Memory B cell (primary cell): ENCODE results near the gene CFAP299.
"Not testable (repeated sequence)": the region's sequence is repeated elsewhere in the genome, so short reads cannot be mapped to it uniquely, and the experiment has no call there.

ENCODE experiments used
- ATAC-seq: fragments of 150-1000 bp; cut with Tn5 transposase; 2 replicates; pipeline ENCODE4 v1.10.0; 2021; ENCODE audit warnings: low read depth, mild to moderate bottlenecking, moderate library complexity
- DNase-seq, 2 donors: peaks; one replicate each; pipeline ENCODE4 v3.0.0; 2022; ENCODE audit warnings: low spot score in 2 of 2
- H3K27ac Mint-ChIP-seq: one replicate; pipeline ENCODE4 v1.8.0; 2022; ENCODE audit warnings: mild to moderate bottlenecking, moderate library complexity, mixed read lengths
- H3K27me3 Mint-ChIP-seq: one replicate; pipeline ENCODE4 v1.8.0; 2022; ENCODE audit warnings: mixed read lengths
- H3K36me3 Mint-ChIP-seq: one replicate; pipeline ENCODE4 v1.8.0; 2022; ENCODE audit warnings: mild to moderate bottlenecking, mixed read lengths
- H3K4me1 Mint-ChIP-seq: one replicate; pipeline ENCODE4 v1.8.0; 2022; ENCODE audit warnings: mixed read lengths
- H3K4me3 Mint-ChIP-seq: one replicate; pipeline ENCODE4 v1.8.0; 2022; ENCODE audit warnings: mild to moderate bottlenecking, moderate library complexity, mixed read lengths
- H3K9me3 Mint-ChIP-seq: one replicate; pipeline ENCODE4 v1.8.0; 2022; ENCODE audit warnings: mixed read lengths

Gene CFAP299

DNA sequence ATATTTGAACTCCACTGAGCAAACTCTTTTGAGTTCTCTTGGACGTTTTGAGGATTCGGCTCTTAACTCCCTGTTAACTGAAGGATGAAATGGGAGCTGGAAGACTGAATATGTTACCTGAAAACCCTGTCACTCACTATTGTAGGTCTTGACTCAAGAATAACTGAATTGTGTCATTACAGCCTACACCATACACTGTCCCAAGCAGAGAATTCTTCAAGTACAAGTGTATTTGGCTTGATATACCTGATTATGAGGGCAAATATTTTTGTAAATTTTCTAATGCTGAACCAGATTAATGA, 276.1 kb downstream of the CFAP299 start:
- Mint-ChIP-seq H3K36me3 (no peaks in the 10 kb centered on the region), H3K27me3 (peaks cover 1% of the 10 kb centered on the region), H3K27ac (peak overlapping the region; percentile 52), H3K9me3 (peaks cover 5% of the 10 kb centered on the region), H3K4me1 (peaks cover 25% of the 10 kb centered on the region), H3K4me3 (peak overlapping the region; percentile 64)
- no peak for DNase-seq
- ATAC-seq: no peak

DNA sequence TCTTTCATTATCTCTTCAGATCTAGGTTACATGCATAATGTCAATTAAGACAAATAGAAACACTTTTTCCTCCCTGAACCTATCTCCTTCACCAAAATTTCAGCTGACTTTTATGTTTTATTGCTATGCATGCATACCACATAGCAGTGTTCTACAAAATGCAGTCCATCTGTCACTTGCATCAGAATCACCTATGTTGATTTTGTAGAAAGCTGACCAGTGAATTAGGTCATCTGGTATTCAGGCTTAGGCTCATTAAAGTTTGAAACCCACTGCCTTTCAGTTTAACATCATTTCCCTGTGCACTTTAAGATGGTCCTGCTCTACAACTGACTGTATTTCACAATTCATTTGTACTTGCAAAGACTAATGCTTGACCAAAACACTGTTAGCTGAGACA, 277.9 kb downstream of the CFAP299 start:
- Mint-ChIP-seq H3K9me3 (peaks cover 1% of the 10 kb centered on the region), H3K4me3 (no peak overlapping the region), H3K36me3 (no peaks in the 10 kb centered on the region), H3K27ac (no peak overlapping the region), H3K4me1 (peaks cover 25% of the 10 kb centered on the region), H3K27me3 (peaks cover 1% of the 10 kb centered on the region)
- ATAC-seq (no peak), DNase-seq (no peak)

DNA sequence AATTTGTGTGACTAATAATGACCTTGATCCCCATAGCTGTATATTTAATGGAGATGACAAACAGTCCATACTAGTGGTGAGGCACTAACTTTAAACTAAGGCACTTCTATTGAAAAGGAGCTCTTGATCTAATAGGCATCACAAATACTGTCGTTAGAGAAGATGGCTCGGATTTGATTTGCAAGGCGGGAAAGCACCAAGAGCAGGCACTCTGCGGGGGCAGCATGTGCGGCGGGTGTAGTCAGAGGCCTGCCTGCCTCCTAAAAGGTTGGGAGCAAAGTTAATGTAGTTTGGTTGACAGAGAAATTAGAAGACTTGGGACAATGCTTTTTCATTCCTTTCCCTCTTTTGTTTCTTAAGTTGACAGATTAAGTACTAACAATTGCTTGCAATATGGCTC, 278.8 kb downstream of the CFAP299 start:
- H3K4me1 Mint-ChIP-seq: peaks cover 23% of the 10 kb centered on the region
- H3K27me3 Mint-ChIP-seq: no peaks in the 10 kb centered on the region
- no peak overlapping the region for H3K27ac Mint-ChIP-seq
- no peaks in the 10 kb centered on the region for H3K36me3 Mint-ChIP-seq
- no peak for ATAC-seq
- no peak overlapping the region for H3K4me3 Mint-ChIP-seq
- no peaks in the 10 kb centered on the region for H3K9me3 Mint-ChIP-seq
- no peak for DNase-seq

DNA sequence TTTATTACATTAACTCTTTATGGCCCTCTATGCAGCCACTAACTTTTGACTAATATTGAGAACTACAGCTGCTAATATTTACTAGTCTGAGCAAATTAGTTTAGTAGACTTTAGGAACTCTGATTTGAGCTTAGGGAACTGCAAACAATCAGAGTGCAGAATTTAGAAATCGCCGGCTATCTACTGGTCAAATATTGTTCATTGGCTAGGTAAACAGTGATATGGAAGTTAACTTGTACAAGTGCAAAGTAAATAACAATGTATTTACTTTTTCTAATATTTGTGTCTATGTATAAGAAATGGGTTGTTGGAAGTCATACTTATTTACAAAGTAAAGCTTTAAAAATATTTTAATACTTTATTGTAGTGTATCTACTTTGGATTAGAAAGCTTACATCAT, 279.6 kb downstream of the CFAP299 start:
- no peaks in the 10 kb centered on the region for H3K27me3 Mint-ChIP-seq
- peaks cover 22% of the 10 kb centered on the region for H3K4me1 Mint-ChIP-seq
- ATAC-seq: no peak
- H3K36me3 Mint-ChIP-seq: no peaks in the 10 kb centered on the region
- no peak for DNase-seq
- H3K27ac Mint-ChIP-seq: no peak overlapping the region
- no peak overlapping the region for H3K4me3 Mint-ChIP-seq
- no peaks in the 10 kb centered on the region for H3K9me3 Mint-ChIP-seq

DNA sequence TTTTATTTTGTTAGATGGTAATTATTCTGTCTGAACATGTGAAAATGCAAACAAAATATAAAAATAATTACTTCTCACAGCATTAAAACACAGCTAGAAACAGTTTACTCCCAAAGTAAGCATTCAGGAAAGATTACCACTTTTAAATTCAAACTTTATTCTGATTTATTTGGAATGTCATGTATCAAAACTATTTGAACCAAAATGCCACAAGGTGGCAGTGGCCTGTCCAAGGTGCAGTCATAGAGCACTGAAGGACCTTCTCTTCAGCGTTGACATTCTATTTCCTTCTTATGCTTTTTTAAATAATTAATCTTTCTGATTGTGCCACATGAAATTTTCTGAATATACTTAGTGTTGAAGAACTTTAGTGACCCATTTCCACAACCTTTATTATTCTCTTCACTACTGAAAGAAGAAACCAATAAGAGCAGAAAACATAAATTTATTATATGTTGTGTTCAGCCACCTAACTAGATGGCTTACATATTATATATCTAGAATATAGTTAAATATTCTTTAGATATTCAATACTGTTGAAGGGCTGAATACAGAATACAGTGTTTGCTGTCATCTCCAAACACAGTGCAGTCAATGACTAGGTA, 283.6 kb downstream of the CFAP299 start:
- ATAC-seq: no peak
- Mint-ChIP-seq H3K27me3 (peaks cover 3% of the 10 kb centered on the region), H3K36me3 (peaks cover 4% of the 10 kb centered on the region), H3K4me1 (no peaks in the 10 kb centered on the region), H3K4me3 (no peak overlapping the region), H3K27ac (no peak overlapping the region), H3K9me3 (peaks cover 10% of the 10 kb centered on the region)
- no peak for DNase-seq

DNA sequence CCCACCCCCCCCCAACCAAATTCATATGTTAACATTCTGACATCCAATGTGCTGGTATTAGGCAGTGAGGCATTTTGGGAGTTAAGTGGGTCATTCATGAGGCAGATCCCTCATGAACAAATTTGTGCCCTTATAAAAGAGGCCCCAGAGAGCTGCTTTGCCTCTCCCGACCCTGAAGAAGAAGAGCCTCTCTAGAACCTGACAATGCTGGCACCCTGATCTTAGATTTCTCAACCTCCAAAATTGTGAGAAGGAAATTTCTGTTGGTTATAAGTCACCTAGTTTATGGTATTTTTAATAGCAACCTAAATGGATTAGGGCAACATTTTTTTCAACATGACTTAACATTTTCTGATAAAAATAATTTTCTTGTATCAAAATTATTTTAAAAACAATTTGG, 296.3 kb downstream of the CFAP299 start:
- peaks cover 2% of the 10 kb centered on the region for H3K36me3 Mint-ChIP-seq
- H3K4me3 Mint-ChIP-seq: no peak overlapping the region
- no peaks in the 10 kb centered on the region for H3K4me1 Mint-ChIP-seq
- ATAC-seq: no peak
- peaks cover 5% of the 10 kb centered on the region for H3K9me3 Mint-ChIP-seq
- H3K27ac Mint-ChIP-seq: no peak overlapping the region
- H3K27me3 Mint-ChIP-seq: no peaks in the 10 kb centered on the region
- no peak for DNase-seq

DNA sequence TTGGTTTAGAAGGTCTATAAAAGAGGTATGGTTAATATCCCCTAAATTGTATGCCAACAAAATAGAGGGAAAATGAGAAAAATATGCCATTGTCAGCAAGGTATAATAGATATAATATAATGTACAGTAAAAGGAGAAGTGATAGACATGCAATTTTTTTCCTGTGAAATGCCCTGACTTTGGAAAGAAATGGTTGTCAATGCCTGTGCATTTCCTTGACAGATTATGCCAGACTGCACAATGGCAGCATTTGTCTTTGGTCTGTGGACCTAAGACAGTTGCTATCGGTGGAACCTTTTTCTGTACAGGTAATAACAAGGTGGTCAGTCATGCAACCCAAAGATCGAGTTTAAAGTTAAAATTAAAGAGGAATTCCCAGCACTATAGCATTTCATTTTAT, 301.7 kb downstream of the CFAP299 start:
- H3K4me3 Mint-ChIP-seq: no peak overlapping the region
- no peaks in the 10 kb centered on the region for H3K27me3 Mint-ChIP-seq
- no peak overlapping the region for H3K27ac Mint-ChIP-seq
- no peaks in the 10 kb centered on the region for H3K36me3 Mint-ChIP-seq
- ATAC-seq: no peak
- DNase-seq: no peak
- no peaks in the 10 kb centered on the region for H3K4me1 Mint-ChIP-seq
- H3K9me3 Mint-ChIP-seq: no peaks in the 10 kb centered on the region

DNA sequence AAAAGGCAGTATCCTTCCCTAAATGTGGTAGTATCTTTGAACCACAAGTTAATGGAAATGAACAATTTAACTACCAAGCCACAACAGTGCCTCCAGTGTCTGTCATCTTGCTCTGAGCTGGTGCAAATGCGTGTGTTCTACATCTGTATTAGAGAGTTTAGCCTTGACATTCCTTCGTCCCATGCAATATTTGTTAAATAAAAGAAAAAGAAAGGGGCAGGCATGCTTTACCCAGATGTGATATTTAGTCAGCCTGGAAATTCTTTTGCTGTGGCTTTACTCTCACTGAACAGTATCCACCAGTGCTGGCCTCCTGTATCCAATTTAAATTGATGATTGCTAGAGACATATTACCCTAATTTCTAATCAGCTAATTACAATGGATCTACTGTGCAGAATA, 310.5 kb downstream of the CFAP299 start:
- DNase-seq (no peak), ATAC-seq (no peak)
- Mint-ChIP-seq H3K27ac (no peak overlapping the region), H3K4me1 (no peaks in the 10 kb centered on the region), H3K9me3 (no peaks in the 10 kb centered on the region), H3K36me3 (no peaks in the 10 kb centered on the region), H3K27me3 (no peaks in the 10 kb centered on the region), H3K4me3 (no peak overlapping the region)

DNA sequence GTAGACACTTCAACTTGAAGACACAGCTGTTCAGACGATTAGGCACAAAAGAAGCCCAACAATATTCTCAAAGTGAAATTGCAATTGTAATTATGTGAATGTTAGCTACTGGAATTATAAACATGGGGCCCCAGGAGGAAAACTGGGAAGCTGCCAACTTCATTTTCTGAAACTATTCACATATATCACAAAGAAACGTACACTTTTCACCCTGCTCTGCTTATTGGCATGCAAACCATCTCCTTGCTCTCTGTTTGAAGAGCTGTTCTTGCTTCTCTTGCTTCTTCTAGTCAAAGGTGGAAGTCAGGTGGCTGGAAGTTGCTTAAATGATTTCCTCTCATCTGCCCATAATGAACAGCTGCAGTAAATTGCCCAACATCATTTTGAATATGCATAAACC, 320.1 kb downstream of the CFAP299 start:
- Mint-ChIP-seq H3K27me3 (no peaks in the 10 kb centered on the region), H3K36me3 (no peaks in the 10 kb centered on the region), H3K27ac (no peak overlapping the region), H3K4me3 (no peak overlapping the region), H3K4me1 (peaks cover 2% of the 10 kb centered on the region), H3K9me3 (no peaks in the 10 kb centered on the region)
- ATAC-seq: no peak
- no peak for DNase-seq

DNA sequence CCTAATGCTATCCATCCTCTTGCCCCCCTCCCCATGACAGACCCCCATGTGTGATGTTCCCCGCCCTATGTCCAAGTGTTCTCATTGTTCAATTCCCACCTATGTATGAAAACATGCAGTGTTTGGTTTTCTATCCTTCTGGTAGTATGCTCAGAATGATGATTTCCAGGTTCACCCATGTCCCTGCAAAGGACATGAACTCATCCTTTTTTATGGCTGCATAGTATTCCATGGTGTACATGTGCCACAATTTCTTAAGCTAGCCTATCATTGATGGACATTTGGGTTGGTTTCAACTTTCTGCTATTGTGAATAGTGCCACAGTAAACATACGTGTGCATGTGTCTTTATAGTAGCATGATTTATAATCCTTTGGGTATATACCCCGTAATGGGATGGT, 334.6 kb downstream of the CFAP299 start:
- not testable (repeated sequence) for H3K4me1 Mint-ChIP-seq, H3K27ac Mint-ChIP-seq, ATAC-seq, H3K27me3 Mint-ChIP-seq, H3K9me3 Mint-ChIP-seq, DNase-seq, H3K4me3 Mint-ChIP-seq, H3K36me3 Mint-ChIP-seq

DNA sequence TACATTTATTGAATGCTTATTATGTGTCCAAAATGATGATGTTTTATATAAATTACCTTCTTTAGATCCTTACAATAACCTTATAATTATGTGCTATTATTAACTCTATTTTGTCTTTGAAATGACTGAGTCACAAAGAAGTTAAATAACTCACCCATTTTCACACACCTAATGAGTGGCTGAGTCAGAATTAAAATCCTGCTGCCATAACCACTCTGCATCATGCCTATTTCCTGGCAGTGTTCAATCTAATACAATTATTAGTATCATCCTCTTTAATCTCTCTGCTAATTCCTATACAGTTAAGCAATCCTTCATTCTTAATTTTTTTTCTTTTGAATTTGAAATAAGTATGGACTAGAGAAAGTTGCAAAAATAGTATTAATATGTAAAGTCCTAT, 342.9 kb downstream of the CFAP299 start:
- H3K36me3 Mint-ChIP-seq: no peaks in the 10 kb centered on the region
- no peak overlapping the region for H3K27ac Mint-ChIP-seq
- ATAC-seq (no peak), DNase-seq (no peak)
- H3K4me1 Mint-ChIP-seq: no peaks in the 10 kb centered on the region
- no peak overlapping the region for H3K4me3 Mint-ChIP-seq
- H3K9me3 Mint-ChIP-seq: no peaks in the 10 kb centered on the region
- H3K27me3 Mint-ChIP-seq: peaks cover 15% of the 10 kb centered on the region

DNA sequence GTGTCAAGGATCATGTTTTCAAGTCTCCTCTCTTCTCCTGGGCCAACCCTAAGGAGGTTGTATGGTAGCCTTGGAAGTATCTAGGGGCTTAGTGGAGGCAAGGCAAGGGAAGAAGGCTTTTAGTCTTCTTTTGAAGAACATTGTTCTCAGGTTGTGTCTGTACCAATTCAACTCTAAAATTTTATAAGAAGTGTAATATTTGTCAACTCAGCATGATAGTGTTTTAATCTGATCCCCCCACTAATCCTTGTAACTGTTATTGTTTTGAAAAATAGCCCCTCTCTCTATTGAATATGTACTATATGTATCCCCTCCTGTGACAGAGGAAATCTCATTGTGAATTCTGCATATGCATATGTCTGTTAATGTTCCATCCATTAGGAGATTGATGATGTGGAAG, 345.4 kb downstream of the CFAP299 start:
- Mint-ChIP-seq H3K27me3 (peaks cover 10% of the 10 kb centered on the region), H3K4me3 (no peak overlapping the region), H3K9me3 (no peaks in the 10 kb centered on the region), H3K27ac (no peak overlapping the region), H3K4me1 (peaks cover 4% of the 10 kb centered on the region), H3K36me3 (no peaks in the 10 kb centered on the region)
- no peak for ATAC-seq
- DNase-seq: no peak

DNA sequence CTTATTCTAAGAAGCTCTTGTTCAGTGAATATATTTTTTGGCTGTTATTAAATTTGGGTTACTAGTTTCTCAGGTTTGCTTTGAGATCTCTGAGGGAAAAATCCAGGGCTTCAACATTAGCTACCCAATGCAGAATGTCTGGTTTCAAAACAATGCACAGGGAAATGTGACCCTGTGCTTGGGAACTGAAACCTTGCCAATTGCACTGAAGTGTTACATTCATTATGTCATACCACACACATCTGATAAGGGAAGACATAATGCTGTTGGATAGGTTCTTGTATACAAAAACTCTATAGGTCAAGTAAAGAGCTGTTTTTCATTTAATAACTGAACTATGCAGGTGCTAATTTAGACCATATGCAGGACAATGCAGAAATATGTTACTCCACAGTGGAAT, 349.7 kb downstream of the CFAP299 start:
- Mint-ChIP-seq H3K27ac (no peak overlapping the region), H3K36me3 (no peaks in the 10 kb centered on the region), H3K4me3 (no peak overlapping the region), H3K4me1 (peaks cover 4% of the 10 kb centered on the region), H3K27me3 (peaks cover 12% of the 10 kb centered on the region), H3K9me3 (no peaks in the 10 kb centered on the region)
- peak; percentile 47 for ATAC-seq
- DNase-seq: no peak

DNA sequence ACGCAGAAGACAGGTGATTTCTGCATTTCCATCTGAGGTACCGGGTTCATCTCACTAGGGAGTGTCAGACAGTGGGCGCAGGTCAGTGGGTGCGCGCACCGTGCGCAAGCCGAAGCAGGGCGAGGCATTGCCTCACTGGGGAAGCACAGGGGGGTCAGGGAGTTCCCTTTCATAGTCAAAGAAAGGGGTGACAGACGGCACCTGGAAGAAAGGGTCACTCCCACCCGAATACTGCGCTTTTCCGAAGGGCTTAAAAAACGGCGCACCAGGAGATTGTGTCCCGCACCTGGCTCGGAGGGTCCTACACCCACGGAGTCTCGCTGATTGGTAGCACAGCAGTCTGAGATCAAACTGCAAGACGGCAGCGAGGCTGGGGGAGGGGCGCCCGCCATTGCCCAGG, 352.2 kb downstream of the CFAP299 start:
- not testable (repeated sequence) for H3K27ac Mint-ChIP-seq, H3K4me1 Mint-ChIP-seq, H3K36me3 Mint-ChIP-seq, H3K27me3 Mint-ChIP-seq, ATAC-seq, H3K4me3 Mint-ChIP-seq, H3K9me3 Mint-ChIP-seq, DNase-seq

DNA sequence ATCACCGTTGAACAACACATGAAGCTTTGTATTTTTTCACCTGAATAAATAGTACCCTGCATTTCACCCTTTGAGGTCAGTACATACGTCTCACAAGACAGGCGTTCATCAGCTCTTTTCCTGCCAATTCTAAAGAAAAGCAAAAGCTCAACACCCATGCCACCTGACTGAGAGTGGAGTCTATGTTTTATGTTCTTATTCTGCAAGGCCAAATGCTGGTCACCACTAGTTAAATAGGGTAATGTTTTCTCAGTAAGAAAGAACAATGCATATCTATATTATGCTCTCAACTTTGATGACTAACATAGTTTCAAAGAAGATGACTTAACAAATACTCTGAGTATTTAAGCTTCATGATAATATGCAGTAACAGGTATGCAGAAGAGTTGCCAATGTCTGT, 358.6 kb downstream of the CFAP299 start:
- DNase-seq (no peak), ATAC-seq (no peak)
- Mint-ChIP-seq H3K4me3 (no peak overlapping the region), H3K4me1 (no peaks in the 10 kb centered on the region), H3K36me3 (no peaks in the 10 kb centered on the region), H3K27me3 (no peaks in the 10 kb centered on the region), H3K9me3 (no peaks in the 10 kb centered on the region), H3K27ac (no peak overlapping the region)

DNA sequence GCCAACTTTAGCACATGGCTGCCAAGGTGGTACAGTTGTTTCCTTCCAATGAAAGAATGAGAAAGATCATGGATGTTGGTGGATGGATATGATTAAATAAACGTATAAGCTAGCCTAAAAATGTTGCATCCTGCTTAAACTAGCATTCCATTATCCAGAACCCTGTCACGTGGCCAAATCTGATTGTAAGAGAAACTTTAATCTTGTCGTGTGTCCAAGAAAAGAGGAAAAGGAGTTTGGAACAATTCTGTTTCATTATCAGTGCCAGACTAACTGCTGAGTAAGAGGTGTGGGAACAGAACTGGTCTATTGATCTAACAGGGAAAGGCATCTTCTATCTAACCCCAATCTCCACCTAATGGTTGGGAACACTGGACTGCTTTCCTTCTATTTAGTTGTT, 369.8 kb downstream of the CFAP299 start:
- no peak for ATAC-seq
- peaks cover 1% of the 10 kb centered on the region for H3K27me3 Mint-ChIP-seq
- H3K4me1 Mint-ChIP-seq: no peaks in the 10 kb centered on the region
- H3K36me3 Mint-ChIP-seq: no peaks in the 10 kb centered on the region
- H3K9me3 Mint-ChIP-seq: no peaks in the 10 kb centered on the region
- no peak overlapping the region for H3K4me3 Mint-ChIP-seq
- no peak overlapping the region for H3K27ac Mint-ChIP-seq
- no peak for DNase-seq
